Activated T-cell treated with anti-CD3 and anti-CD28 coated beads for 1 hour (primary cell): ENCODE data around the gene PPP4R1.
"Not testable (repeated sequence)": the region's sequence is repeated elsewhere in the genome, so short reads cannot be mapped to it uniquely, and the experiment has no call there.

ENCODE experiments used
- DNase-seq: peaks from one replicate; pipeline ENCODE4 v3.0.0-alpha.2; 2020; ENCODE audit warnings: low read depth

The PPP4R1 gene, protein sequence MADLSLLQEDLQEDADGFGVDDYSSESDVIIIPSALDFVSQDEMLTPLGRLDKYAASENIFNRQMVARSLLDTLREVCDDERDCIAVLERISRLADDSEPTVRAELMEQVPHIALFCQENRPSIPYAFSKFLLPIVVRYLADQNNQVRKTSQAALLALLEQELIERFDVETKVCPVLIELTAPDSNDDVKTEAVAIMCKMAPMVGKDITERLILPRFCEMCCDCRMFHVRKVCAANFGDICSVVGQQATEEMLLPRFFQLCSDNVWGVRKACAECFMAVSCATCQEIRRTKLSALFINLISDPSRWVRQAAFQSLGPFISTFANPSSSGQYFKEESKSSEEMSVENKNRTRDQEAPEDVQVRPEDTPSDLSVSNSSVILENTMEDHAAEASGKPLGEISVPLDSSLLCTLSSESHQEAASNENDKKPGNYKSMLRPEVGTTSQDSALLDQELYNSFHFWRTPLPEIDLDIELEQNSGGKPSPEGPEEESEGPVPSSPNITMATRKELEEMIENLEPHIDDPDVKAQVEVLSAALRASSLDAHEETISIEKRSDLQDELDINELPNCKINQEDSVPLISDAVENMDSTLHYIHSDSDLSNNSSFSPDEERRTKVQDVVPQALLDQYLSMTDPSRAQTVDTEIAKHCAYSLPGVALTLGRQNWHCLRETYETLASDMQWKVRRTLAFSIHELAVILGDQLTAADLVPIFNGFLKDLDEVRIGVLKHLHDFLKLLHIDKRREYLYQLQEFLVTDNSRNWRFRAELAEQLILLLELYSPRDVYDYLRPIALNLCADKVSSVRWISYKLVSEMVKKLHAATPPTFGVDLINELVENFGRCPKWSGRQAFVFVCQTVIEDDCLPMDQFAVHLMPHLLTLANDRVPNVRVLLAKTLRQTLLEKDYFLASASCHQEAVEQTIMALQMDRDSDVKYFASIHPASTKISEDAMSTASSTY

DNA sequence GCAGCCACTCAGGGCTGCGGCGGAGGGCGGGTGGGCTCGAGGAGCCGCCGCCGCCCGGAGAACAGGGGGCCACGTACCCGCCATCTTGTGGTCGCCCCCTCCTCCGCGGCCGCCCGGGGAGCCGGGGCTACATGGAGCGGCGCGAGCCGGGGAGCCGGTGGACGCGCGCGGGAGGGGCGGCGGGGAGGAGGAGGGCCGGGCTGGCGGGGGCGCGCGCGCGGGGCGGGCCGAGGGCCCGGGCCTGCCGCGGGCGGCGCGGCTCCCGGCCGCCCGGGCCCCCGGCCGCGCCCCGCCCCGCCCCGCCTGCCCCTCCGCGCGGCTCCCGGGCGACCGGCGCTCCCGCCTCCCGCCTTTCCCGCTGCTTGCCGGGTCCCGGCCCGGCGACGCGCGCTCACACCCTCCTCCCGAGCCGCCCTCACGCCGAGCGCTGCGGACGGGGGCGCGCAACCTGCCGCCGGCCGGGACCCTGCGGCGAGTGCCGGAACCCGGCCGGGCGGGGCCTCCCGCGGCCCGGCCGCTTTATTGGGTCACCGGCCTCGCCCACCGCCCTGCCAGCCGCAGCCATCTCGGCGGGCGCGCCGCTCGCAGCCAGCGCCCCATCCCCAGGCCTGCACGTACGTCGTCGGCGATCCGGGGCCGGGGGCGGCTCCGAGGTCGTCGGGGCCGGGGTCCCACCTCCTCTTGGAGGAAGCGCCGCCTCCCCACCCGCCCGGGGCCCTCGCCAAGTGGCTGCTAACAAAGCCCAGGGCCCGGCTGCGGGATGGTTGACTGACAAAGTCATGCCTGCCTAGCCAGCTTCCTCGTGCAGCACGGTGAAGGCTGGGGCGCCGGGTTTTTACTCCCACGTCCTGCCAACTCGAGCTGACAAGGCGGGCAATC is at the start of gene PPP4R1:
Gene PPP4R1, minus strand, starts transcription at position 159 of the 879 bp plus-strand sequence. Its CDS starts 75 bp downstream, at position 84.
- peak; percentile 59 for DNase-seq

DNA sequence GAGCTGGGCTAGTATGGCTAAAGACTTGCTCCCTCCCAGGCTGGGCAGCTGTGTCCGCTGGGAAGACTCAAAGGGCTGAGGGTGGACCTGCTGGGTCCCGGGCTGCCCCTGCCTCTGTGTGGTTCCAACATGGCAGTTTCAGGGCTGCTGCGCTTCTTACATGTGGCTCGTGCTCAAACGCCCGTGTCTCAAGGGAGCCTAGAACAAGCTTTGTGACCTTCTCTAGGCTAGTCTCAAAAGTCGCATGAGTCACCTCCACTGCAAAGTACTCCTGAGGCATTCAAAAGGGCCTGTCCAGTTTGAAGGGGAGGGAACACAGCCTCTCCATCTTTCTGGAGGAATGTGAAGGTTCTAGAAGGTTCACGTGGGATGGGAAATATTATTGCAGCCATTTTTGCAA is 49.0 kb upstream of the PPP4R1 start:
- no peak for DNase-seq

DNA sequence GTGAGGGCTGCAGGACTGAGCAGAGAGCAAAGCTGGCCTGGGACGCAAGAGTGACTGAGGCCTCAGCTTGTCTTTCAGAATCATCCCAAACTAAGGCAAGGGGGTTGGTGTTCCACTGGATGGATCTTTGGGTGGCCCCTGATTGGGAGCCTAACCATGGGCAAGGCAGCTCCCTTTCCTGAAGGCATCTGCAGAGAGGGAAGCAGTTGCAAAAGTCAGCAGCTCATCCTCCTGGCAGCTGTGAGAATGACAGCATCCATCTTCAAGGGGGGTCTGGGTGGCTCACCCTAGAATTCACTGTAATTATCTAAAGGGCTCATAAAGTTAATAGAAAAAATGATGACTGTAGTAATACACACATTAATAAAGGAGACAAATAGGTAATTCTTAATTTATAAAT is 47.2 kb upstream of the PPP4R1 start:
- no peak for DNase-seq

- DNase-seq, result no peak
Observed at GRCh38 chr18:9659499-9660375, 45.4 kb upstream of the PPP4R1 start.

DNA sequence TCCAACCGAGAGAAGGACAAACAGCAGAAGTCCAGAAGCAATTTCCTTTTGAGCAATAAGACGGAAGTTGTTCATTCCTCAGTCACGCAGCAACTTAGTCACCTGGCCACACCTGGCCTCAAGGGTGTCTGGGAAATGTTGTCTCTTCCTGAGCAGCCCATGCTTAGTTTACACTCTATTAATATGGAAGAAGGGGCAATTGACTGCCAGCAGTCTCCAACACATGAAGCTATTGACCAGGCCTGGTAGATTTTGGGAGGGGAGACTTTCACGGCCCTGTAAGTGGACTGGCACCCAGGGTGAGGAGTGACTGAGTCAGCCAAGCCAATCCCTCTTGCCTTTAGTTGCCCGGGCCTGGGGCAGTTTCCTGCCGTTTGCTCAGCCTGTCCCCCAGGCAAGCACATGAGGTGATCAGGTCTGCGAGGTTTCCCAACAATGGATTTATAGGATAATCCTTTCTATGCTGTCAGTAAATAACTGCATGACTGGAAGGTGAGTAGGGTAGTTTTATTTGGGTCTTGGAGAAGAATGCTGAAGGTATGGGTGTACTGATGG is 43.8 kb upstream of the PPP4R1 start:
- no peak for DNase-seq

- DNase-seq, result no peak
Observed at GRCh38 chr18:9655232-9655767, 40.9 kb upstream of the PPP4R1 start.

- no peak for DNase-seq
Observed at GRCh38 chr18:9653390-9653789, 39.0 kb upstream of the PPP4R1 start.

DNA sequence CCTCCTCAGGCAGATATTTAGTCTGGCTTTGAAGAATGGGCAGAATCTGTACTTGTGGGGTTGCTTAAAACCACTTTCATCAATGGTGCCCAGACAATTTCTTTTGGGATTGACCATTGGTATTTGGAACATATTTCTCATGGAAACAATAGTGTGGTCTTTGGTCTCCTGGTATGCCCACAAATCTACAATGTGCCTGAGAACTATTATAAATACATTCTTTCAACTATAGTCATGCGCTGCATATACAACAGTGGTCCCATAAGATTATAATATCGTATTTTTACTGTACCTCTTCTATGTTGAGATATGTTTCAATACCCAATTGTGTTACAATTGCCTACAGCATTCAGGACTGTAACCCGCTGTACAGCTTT is 34.8 kb upstream of the PPP4R1 start:
- DNase-seq, result no peak

GRCh38 chr18:9648431-9649163 is 34.2 kb upstream of the PPP4R1 start:
- DNase-seq, result no peak

GRCh38 chr18:9647496-9648323 is 33.4 kb upstream of the PPP4R1 start:
- DNase-seq, result no peak

DNA sequence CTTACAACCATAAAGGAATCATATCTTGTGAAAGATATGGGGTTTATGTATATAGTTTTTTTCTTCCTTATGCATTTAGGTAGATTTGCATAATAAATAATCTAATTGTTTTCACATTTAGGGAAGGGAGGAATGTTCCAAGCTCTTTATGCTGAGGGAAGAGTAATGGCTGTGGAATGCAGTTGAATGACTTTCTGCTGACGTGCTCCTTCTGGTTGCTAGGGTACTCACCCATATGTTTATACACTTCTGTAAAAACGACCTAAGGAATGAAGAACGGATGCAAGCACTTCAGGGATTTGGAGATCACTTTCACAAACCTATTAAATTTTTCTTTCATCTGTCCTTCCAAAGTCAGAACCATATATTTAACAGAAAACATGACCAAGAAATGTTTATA is 29.2 kb upstream of the PPP4R1 start:
- no peak for DNase-seq

- DNase-seq, result no peak
Observed at GRCh38 chr18:9642799-9643462, 28.6 kb upstream of the PPP4R1 start.

DNA sequence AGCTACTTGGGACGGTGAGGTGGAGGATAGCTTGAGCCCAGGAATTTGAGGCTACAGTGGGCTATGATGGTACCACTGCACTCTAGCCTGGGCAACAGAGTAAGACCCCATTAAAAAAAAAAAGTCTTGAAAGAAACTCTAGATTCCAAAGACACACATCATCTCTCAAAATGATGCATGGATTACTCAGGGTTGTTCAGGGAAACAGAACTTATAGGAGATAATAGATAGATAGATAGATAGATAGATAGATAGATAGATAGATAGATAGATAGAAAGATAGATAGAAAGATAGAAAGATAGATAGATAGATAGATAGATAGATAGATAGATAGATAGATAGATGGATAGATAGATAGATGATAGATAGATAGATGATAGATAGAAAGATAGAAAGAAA is 26.7 kb upstream of the PPP4R1 start:
- DNase-seq, result not testable (repeated sequence)

- DNase-seq, result no peak
Observed at GRCh38 chr18:9638886-9639285, 24.5 kb upstream of the PPP4R1 start.

DNA sequence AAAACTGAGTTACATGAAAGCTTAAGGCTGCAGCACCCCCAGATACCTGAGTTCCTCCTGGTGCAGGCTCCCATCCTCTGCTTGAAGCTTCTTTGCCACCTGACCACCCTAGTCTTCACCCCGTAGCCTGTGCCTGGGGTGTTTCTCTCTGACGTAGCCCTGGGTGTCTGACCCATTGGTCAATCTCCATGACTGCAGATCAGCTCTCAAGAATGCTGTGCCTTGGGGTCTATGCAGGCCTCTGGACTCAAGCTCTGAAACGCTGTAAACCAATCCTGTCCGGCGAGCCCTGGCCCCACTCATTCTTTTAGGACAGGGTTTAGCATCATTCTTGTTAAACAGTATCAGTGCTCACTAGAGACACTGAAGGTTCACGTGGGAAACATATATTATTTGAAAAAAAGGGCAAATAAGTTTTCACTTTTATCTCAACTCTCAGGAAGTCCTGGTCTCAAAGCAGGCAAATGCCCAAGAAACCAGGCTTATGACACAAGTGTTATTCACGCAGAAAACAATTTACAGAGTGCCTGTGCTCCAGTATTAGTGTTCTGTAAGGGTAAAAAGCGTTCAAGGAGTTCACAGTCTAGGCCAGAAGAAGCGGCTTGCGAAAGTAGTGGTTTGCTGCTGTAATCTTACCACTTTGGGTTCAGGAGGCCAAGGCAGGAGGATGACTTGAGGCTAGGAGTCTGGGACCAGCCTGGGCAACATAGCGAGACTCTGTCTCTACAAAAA is 22.8 kb upstream of the PPP4R1 start:
- DNase-seq, result no peak

GRCh38 chr18:9634856-9635255 is 20.5 kb upstream of the PPP4R1 start:
- DNase-seq, result no peak

DNA sequence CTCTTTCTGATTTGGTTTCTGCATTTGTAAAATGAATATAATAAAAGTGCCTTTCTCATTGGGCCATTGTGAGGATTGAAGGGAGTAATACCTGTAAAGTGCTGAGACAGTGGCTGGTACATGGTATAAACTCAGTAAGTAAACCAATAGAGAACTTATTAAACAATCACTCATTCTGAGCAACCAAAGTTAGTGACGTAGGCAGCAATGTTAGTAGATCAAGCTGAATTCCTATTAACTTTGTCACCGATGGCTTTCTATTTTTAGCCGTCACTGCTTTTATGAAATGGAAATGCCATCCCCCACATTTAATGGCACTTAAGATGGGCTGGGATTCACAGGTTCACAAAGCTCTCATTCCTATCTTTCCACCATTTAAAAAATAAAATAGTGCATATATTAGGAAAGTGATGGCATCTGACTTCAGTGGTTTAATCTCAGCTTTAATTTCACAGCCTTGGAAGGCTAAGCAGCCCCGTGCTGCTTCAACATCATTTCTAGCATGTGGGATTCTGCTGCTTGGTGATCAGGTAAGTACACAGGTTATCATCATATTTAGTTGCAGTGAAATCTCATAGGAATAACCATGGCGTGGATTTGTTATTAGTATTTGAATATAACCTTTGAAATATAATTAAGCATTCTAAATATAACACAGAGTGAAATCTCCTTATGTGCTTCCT is 17.6 kb upstream of the PPP4R1 start:
- no peak for DNase-seq
